CD4-positive, CD25-positive, alpha-beta regulatory T cell (primary cell): Measurements from ENCODE around the gene C10orf120. TPM values are rescaled to one million over a fixed set of nuclear protein-coding genes. Genes with fewer than 3 reads are reported as not detected.

Source experiments
- ATAC-seq, 2 donors: fragments of 150-1000 bp; cut with Tn5 transposase; one replicate each; pipeline ENCODE4 v1.10.0; 2021; ENCODE audit warnings: low read depth in 2 of 2, moderate number of reproducible peaks in 2 of 2, moderate library complexity in 1 of 2
- DNase-seq, 3 donors: peaks; one replicate each; pipeline versions ENCODE4 v3.0.0 to v3.0.0-alpha.2; 2012 to 2022; ENCODE audit warnings: mixed read lengths in 1 of 3
- H3K27ac ChIP-seq: one replicate; pipeline ENCODE4 v1.7.0; 2013; ENCODE audit warnings: mild to moderate bottlenecking, low read length; ENCODE audit not compliant: insufficient read depth, poor library complexity, severe bottlenecking
- H3K27me3 ChIP-seq: one replicate; pipeline ENCODE4 v1.7.0; 2013; ENCODE audit warnings: low read length; ENCODE audit not compliant: control insufficient read depth, insufficient read depth
- H3K36me3 ChIP-seq: one replicate; pipeline ENCODE4 v1.7.0; 2013; ENCODE audit warnings: mild to moderate bottlenecking, low read length, moderate library complexity; ENCODE audit not compliant: control insufficient read depth, insufficient read depth
- H3K4me1 ChIP-seq: 2 replicates; pipeline ENCODE4 v1.7.0; 2013; ENCODE audit warnings: mild to moderate bottlenecking, low read length; ENCODE audit not compliant: insufficient read depth, control insufficient read depth, poor library complexity, severe bottlenecking
- H3K4me3 ChIP-seq: one replicate; pipeline ENCODE4 v1.7.0; 2013; ENCODE audit warnings: low read depth, mild to moderate bottlenecking, low read length, moderate library complexity
- H3K9me3 ChIP-seq, 2 experiments: 1 replicate in 1 of 2; 2 replicates in 1 of 2; pipeline ENCODE4 v1.7.0; 2013; ENCODE audit warnings: low read length in 2 of 2, mild to moderate bottlenecking in 1 of 2, moderate library complexity in 1 of 2; ENCODE audit not compliant: control insufficient read depth in 2 of 2
- H3K27ac Mint-ChIP-seq, 3 donors: one replicate each; pipeline ENCODE4 v1.8.0; 2020 to 2022; ENCODE audit warnings: mild to moderate bottlenecking in 3 of 3, mixed read lengths in 3 of 3, moderate library complexity in 2 of 3
- H3K27me3 Mint-ChIP-seq: one replicate; pipeline ENCODE4 v1.8.0; 2022; ENCODE audit warnings: mild to moderate bottlenecking, mixed read lengths
- H3K36me3 Mint-ChIP-seq: one replicate; pipeline ENCODE4 v1.8.0; 2020; ENCODE audit warnings: mixed read lengths
- H3K4me1 Mint-ChIP-seq, 4 donors: one replicate each; pipeline ENCODE4 v1.8.0; 2020 to 2022; ENCODE audit warnings: mixed read lengths in 4 of 4, mild to moderate bottlenecking in 1 of 4
- H3K4me3 Mint-ChIP-seq, 4 donors: one replicate each; pipeline ENCODE4 v1.8.0; 2020 to 2022; ENCODE audit warnings: mild to moderate bottlenecking in 4 of 4, mixed read lengths in 4 of 4, moderate library complexity in 3 of 4
- H3K9me3 Mint-ChIP-seq, 7 donors: one replicate each; pipeline ENCODE4 v1.8.0; 2020 to 2022; ENCODE audit warnings: mixed read lengths in 7 of 7, mild to moderate bottlenecking in 3 of 7, moderate library complexity in 2 of 7
- polyA plus RNA-seq, 4 donors: library from polyadenylated mRNA; unstranded; fragments of 300-500 nt; fragmentation: Illumina TruSeq; gene quantifications; one replicate each; pipeline ENCODE4 v1.2.3, GENCODE V29; 2021
- total RNA-seq: library from RNA; stranded (reverse); gene quantifications from one replicate; pipeline ENCODE4 v1.2.3, GENCODE V29; 2022

Gene C10orf120
- total and polyA plus RNA-seq, 5 donors from 2014 or later, result not detected

DNA sequence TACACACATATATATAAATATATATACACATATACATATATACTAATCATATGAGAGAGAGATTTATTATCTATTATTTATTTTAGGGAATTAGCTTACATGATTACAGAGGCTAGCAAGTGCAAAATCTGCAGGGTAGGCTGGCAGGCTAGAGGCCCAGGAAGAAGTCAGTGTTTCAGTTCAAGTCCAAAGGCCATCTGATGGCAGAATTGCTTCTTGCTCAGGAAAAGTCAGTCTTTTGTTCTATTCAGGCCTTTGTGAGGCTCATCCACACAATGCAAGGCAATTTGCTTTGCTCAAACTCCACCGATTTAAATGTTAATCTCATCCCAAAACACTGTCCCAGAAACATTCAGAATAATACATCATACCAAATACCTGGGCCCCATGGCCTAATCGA is 2.6 kb upstream of the C10orf120 start:
- Mint-ChIP-seq H3K9me3 (no peaks in the 10 kb centered on the region), H3K4me3 (no peak overlapping the region), H3K36me3 (no peaks in the 10 kb centered on the region), H3K27me3 (peaks cover 10% of the 10 kb centered on the region), H3K4me1 (no peaks in the 10 kb centered on the region), H3K27ac (no peak overlapping the region)
- ATAC-seq (no peak), DNase-seq (no peak)
- Histone ChIP-seq H3K4me3 (no peak overlapping the region), H3K4me1 (no peaks in the 10 kb centered on the region), H3K36me3 (no peaks in the 10 kb centered on the region), H3K9me3 (no peaks in the 10 kb centered on the region), H3K27me3 (peaks cover 4% of the 10 kb centered on the region), H3K27ac (no peak overlapping the region)

DNA sequence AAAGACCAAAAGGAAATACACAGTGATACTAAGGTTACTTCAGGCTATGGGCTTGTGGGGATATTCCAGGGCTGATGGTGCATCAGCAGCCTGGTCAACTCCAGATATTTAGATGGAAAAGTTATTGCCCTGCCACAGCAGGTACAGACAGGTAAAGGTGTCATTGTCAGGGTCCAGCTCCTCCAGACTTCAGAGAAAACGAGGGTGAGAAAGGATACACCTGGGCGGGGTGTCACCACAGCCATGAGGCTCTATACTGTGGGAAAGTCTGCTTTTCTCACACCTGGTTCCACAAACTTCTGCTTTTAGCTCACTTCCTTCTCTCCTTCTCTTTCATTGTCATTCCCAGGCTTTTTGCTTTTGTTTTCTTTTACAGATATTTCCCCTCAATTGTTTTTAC is 2.0 kb upstream of the C10orf120 start:
- Mint-ChIP-seq H3K4me1 (no peaks in the 10 kb centered on the region), H3K9me3 (no peaks in the 10 kb centered on the region), H3K36me3 (no peaks in the 10 kb centered on the region), H3K4me3 (no peak overlapping the region), H3K27me3 (peaks cover 10% of the 10 kb centered on the region), H3K27ac (no peak overlapping the region)
- ATAC-seq (no peak), DNase-seq (no peak)
- Histone ChIP-seq H3K4me1 (no peaks in the 10 kb centered on the region), H3K27ac (no peak overlapping the region), H3K9me3 (no peaks in the 10 kb centered on the region), H3K36me3 (no peaks in the 10 kb centered on the region), H3K27me3 (peaks cover under 1% of the 10 kb centered on the region), H3K4me3 (no peak overlapping the region)

DNA sequence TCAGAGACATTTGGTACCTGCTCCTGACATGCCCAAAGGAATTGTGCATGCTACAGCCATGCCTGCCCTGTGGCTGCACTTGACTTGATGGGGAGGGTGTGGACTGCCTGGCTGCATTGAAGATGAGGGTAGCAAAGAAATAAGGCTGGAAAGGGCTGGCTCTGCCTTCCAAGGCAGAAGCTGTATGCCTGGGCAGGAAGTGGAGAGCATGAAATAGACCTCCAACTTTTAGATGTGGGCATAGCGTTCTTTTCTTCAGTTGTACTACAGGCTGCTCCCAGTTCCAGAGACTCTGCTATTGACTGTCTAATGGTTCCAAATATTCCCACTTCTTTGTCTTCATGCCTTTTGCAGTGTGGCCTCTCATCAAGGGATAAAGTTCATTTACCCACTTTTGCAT is 3.0 kb downstream of the C10orf120 start:
- Histone ChIP-seq H3K27ac (no peak overlapping the region), H3K36me3 (no peaks in the 10 kb centered on the region), H3K4me1 (no peaks in the 10 kb centered on the region), H3K4me3 (no peak overlapping the region), H3K27me3 (no peaks in the 10 kb centered on the region), H3K9me3 (no peaks in the 10 kb centered on the region)
- no peak overlapping the region for H3K27ac Mint-ChIP-seq
- H3K4me3 Mint-ChIP-seq, result no peak overlapping the region
- no peaks in the 10 kb centered on the region for H3K36me3 Mint-ChIP-seq
- H3K27me3 Mint-ChIP-seq, result peaks cover 15% of the 10 kb centered on the region
- ATAC-seq (no peak), DNase-seq (no peak)
- H3K4me1 Mint-ChIP-seq, result no peaks in the 10 kb centered on the region
- H3K9me3 Mint-ChIP-seq, result no peaks in the 10 kb centered on the region

DNA sequence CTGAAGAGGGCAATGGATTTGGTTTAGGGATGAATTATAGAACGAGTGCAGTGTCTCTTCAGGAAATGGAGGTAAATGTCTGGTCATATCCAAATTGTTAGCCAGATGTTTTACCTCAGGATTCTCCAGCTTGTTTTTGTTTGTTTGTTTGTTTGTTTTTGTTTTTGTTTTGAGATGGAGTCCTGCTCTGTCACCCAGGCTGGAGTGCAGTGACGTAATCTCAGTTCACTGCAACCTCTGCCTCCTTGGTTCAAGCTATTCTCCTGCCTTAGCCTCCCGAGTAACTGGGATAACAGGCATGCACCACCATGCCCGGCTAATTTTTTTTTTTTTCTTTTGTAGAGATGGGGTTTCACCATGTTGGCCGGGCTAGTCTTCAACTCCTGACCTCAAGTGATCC is 6.9 kb downstream of the C10orf120 start:
- no peaks in the 10 kb centered on the region for H3K4me1 Mint-ChIP-seq
- no peaks in the 10 kb centered on the region for H3K9me3 ChIP-seq
- H3K4me3 Mint-ChIP-seq, result no peak overlapping the region
- H3K4me1 ChIP-seq, result no peaks in the 10 kb centered on the region
- no peaks in the 10 kb centered on the region for H3K36me3 Mint-ChIP-seq
- peaks cover 9% of the 10 kb centered on the region for H3K27me3 Mint-ChIP-seq
- peaks cover 0 to 2% (median 0%) of the 10 kb centered on the region in 7 donors for H3K9me3 Mint-ChIP-seq
- H3K36me3 ChIP-seq, result no peaks in the 10 kb centered on the region
- H3K27ac Mint-ChIP-seq, result no peak overlapping the region
- no peak overlapping the region for H3K27ac ChIP-seq
- no peaks in the 10 kb centered on the region for H3K27me3 ChIP-seq
- ATAC-seq (no peak), DNase-seq (no peak)
- no peak overlapping the region for H3K4me3 ChIP-seq

DNA sequence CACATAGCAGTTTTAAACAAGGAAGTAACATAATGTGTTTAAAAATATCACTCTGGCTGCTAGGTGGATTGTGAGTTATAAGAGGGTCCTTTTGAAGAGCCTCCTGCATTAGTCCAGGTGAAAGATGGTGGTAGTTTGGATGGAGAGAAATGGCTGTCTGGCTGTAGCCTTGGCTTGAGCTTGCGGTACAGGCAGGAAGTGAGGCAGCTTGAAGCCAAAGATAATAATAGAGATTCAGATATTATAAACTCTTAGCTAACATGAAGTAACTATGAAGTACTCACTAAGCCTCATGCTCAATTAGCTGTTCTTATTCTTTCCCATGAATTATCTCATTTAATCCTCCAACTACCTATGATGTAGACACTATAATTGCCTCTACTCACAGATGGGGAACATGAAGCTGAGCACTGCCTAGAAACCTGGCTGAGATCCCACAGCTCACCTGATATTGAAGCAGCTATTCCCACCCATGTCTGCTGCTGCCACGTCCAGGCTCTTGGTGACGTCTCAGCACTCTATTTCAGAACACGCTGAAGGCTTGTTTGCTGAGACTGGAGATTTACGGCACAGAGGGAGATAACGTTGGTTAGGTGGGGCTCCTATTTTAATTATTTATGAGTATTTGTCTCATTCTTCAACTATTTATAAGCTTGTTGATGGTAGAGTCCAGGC is 10.4 kb downstream of the C10orf120 start:
- H3K4me1 ChIP-seq, result no peaks in the 10 kb centered on the region
- no peak overlapping the region for H3K4me3 ChIP-seq
- no peaks in the 10 kb centered on the region for H3K36me3 ChIP-seq
- peaks cover 4% of the 10 kb centered on the region for H3K27me3 ChIP-seq
- DNase-seq, result no peak
- Mint-ChIP-seq H3K27me3 (peaks cover 9% of the 10 kb centered on the region), H3K27ac (no peak overlapping the region), H3K4me3 (no peak overlapping the region), H3K36me3 (no peaks in the 10 kb centered on the region), H3K4me1 (no peaks in the 10 kb centered on the region), H3K9me3 (peaks cover 0 to 5% (median 0%) of the 10 kb centered on the region in 7 donors)
- H3K9me3 ChIP-seq, result no peaks in the 10 kb centered on the region
- no peak overlapping the region for H3K27ac ChIP-seq
- no peak for ATAC-seq

DNA sequence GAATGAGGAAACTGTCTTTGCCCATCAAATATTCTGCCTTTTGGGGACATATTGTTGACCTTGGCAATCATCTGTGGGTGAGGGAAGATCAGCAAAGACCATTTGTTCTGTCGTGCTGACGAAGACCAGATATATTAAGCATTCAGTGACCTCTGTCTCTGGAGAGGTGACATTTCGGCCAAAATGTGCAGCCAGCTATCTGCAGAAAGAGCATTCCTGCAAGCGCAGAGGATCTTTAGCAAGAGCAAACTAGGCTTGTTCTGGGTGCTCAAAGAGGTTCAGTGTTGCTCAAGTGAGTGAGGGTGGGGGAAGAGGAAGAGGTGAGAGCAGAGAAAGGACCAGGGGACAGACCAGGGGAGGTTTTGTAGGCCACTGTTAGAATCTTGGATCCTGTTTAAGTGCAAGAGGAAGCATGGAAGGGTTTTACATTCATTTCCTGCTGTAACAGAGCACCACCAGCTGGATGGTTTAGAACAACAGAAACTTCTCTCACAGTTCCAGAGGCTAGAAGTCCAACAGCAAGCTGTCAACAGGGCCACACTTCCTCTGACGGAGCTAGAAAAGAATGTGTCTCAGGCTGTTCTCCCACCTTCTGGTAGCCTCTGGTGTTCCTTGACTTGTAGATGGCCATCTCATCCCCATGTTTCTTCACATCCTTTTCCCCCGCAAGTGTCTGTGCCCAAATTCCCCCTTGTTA is 11.2 kb downstream of the C10orf120 start:
- no peaks in the 10 kb centered on the region for H3K4me1 ChIP-seq
- H3K27ac Mint-ChIP-seq, result no peak overlapping the region
- no peak overlapping the region for H3K27ac ChIP-seq
- ATAC-seq (no peak), DNase-seq (no peak)
- H3K36me3 Mint-ChIP-seq, result no peaks in the 10 kb centered on the region
- H3K36me3 ChIP-seq, result no peaks in the 10 kb centered on the region
- no peak overlapping the region for H3K4me3 Mint-ChIP-seq
- H3K4me1 Mint-ChIP-seq, result no peaks in the 10 kb centered on the region
- H3K27me3 Mint-ChIP-seq, result peaks cover 9% of the 10 kb centered on the region
- peaks cover 6% of the 10 kb centered on the region for H3K27me3 ChIP-seq
- peaks cover 0 to 5% (median 0%) of the 10 kb centered on the region in 7 donors for H3K9me3 Mint-ChIP-seq
- no peak overlapping the region for H3K4me3 ChIP-seq
- H3K9me3 ChIP-seq, result no peaks in the 10 kb centered on the region

DNA sequence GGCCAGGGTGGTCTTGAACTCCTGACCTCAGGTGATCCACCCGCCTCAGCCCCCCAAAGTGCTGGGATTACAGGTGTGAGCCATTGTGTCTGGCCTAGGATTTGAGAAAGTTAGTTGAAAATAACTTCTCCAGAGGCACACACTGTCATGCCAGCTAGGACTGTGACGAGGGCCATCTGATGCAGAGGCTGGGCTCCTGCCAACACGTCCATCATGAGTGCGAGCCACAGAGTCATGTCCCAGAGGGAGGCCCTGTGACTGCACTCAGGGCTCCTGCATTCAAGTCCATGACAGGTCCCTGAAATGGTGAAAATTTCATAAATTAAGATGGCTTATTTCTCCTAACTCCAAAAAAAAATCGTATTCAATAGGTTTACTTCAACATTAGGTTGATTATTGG is 17.1 kb downstream of the C10orf120 start:
- H3K4me3 ChIP-seq, result no peak overlapping the region
- H3K4me1 Mint-ChIP-seq, result no peaks in the 10 kb centered on the region
- peaks cover 6% of the 10 kb centered on the region for H3K27me3 ChIP-seq
- H3K27ac ChIP-seq, result no peak overlapping the region
- no peaks in the 10 kb centered on the region for H3K4me1 ChIP-seq
- H3K9me3 Mint-ChIP-seq, result peaks cover 0 to 3% (median 1%) of the 10 kb centered on the region in 7 donors
- H3K27me3 Mint-ChIP-seq, result no peaks in the 10 kb centered on the region
- H3K9me3 ChIP-seq, result no peaks in the 10 kb centered on the region
- no peaks in the 10 kb centered on the region for H3K36me3 ChIP-seq
- H3K4me3 Mint-ChIP-seq, result no peak overlapping the region
- no peak for DNase-seq
- ATAC-seq, result no peak
- H3K27ac Mint-ChIP-seq, result no peak overlapping the region
- H3K36me3 Mint-ChIP-seq, result no peaks in the 10 kb centered on the region

DNA sequence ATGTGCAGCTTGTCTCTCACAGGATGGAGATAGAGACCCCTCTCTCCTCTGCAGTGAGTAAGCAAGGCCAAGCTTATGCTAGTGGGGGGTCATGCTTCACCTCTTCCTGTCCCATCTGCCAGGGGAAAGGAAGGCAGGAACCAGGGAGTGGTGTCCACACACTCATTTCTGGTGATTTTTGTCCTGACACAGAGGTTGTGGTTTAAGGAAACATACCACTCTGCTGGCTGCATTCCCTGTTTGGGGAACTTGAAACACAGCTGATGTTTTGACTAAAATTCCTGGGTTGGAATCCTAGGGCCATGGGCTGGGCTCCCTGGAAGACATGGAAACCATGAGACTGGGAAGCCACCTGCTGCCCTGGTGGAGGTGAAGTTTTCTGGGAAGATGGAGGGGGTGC is 21.4 kb downstream of the C10orf120 start:
- H3K27me3 ChIP-seq, result peaks cover 3% of the 10 kb centered on the region
- no peaks in the 10 kb centered on the region for H3K4me1 ChIP-seq
- no peaks in the 10 kb centered on the region for H3K36me3 ChIP-seq
- peaks cover 0 to 3% (median 0%) of the 10 kb centered on the region in 7 donors for H3K9me3 Mint-ChIP-seq
- no peaks in the 10 kb centered on the region for H3K36me3 Mint-ChIP-seq
- H3K4me1 Mint-ChIP-seq, result no peaks in the 10 kb centered on the region
- no peak overlapping the region for H3K27ac Mint-ChIP-seq
- peaks cover 4% of the 10 kb centered on the region for H3K27me3 Mint-ChIP-seq
- no peak overlapping the region for H3K4me3 ChIP-seq
- no peak overlapping the region for H3K27ac ChIP-seq
- no peak for ATAC-seq
- DNase-seq, result no peak
- H3K4me3 Mint-ChIP-seq, result no peak overlapping the region
- H3K9me3 ChIP-seq, result no peaks in the 10 kb centered on the region
